ENCODE data around the gene SHISA6. TPM values are rescaled to one million over a fixed set of nuclear protein-coding genes. Genes with fewer than 3 reads are reported as not detected.

The SHISA6 gene
- total RNA-seq, 1 donor from 2014 or later = 0.59 TPM

GRCh38 chr17:11331547-11332513 lies 90.8 kb downstream of the SHISA6 start:
- ATAC-seq = no peak
- DNase-seq = no peak
- intact Hi-C loops (cut with micrococcal nuclease) = no loop called here

- intact Hi-C loops (cut with micrococcal nuclease) = no loop called here
- DNase-seq (no peak), ATAC-seq (no peak)
Observed at GRCh38 chr17:11332706-11333105, 91.7 kb downstream of the SHISA6 start.

DNA sequence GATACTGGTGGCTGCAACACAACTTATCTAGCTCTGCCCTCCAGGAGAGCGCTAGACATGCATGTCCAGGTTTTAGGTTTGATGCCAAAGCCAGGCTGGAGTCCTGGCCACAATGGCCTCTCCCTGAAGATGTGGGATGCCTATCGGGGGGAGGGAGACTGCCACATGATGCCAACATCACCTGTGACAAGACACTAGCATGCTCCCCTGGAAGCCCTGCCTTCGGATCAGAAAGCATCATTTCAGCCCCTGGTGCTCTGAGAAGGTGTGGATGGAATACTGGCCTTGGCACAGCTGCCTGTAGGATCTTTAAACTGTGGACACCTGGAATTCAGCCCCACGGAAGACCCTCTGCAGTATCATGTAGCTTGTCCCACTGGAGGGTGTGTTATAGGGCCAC lies 93.5 kb downstream of the SHISA6 start:
- no peak for ATAC-seq
- DNase-seq = no peak
- intact Hi-C loops (cut with micrococcal nuclease) = no loop called here

- no peak for DNase-seq
- intact Hi-C loops (cut with micrococcal nuclease) = no loop called here
- no peak for ATAC-seq
Observed at GRCh38 chr17:11336290-11336689, 95.3 kb downstream of the SHISA6 start.

DNA sequence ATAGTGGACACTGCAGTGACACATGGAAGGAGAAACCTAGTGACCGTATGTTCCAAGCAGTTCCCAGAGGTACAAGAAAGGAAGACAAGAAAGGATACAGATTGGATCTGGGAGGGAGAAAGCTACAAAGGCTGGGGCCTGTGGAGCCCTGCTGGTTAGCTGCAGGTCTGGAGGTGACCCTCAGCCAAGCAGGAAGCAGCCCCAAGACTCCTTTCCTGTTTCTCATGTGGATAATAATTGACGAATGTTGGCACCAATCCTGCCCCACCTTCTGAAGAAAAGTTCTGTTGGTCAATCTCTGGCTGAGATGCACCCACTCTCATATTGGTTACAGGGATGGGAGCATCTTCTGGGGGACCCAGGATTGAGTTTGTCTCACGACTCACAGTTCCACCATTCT lies 99.8 kb downstream of the SHISA6 start:
- ATAC-seq = no peak
- intact Hi-C loops (cut with micrococcal nuclease) = no loop called here
- no peak for DNase-seq

DNA sequence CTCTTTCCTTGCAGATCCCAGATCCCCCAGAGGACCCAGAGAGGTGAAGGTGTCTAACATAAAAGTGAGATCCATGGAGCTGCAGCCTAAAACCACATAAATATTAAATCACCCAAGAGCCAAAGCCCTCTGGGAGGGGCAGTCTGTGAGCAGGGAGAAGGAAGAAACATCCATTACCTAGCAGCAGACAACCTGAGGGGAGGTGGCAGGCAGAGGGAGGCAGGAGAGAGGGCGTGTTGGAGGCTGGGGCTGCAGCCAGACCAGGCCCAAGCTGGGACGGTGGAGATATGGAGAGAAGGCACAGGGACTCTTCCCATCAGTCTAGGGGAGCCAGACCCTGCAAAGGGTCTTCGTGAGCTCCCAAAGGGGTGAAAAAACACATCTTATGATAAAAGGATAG lies 101.1 kb downstream of the SHISA6 start:
- ATAC-seq (no peak), DNase-seq (no peak)
- intact Hi-C loops (cut with micrococcal nuclease) = no loop called here

DNA sequence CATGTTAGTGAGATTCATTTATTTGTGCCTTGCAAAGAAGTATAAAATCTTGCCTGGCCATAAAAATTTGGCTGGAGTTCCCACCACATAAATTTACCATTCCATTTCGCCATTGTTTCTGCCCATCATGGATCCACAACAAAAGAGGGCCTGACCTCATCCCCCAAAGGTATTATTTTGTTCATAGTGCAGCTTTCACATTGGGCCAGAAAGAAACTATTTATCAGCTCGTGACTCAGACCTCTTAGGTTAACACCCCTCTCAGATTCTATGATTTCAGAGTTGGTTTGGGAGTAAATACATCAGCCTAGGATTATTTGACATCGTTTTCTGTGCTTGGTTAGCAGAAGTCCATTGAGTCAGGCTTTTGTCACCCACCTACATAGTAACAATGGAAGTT lies 108.1 kb downstream of the SHISA6 start:
- intact Hi-C loops (cut with micrococcal nuclease) = no loop called here
- DNase-seq = no peak
- no peak for ATAC-seq

- no peak for ATAC-seq
- intact Hi-C loops (cut with micrococcal nuclease) = no loop called here
Observed at GRCh38 chr17:11351479-11351878, 110.5 kb downstream of the SHISA6 start.

GRCh38 chr17:11353601-11354000 lies 112.6 kb downstream of the SHISA6 start:
- intact Hi-C loops (cut with micrococcal nuclease) = no loop called here
- DNase-seq = no peak

More at GRCh38 chr17:11351479-11351878, 110.5 kb downstream of the SHISA6 start:
- DNase-seq = no peak

DNA sequence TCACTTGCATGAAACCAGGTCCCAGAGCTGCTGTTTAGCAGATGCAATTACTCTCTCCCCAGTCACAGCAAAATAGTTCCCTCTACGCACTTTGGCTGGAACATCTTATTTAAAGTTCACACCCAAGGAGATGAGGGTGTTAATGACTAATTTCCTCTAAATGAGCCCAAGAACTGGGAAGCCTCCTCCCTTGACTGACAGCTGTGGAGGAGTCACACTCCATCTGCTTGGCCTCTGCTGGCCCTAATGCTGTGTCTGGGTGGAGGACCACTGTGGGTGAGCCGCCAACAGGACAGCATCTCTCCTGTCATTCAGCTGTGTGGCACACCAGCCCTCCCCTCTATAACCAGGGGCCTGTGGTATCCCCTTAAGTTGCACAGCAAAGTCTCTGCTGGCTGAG lies 115.4 kb downstream of the SHISA6 start:
- DNase-seq (no peak), ATAC-seq (peak; percentile 47)
- intact Hi-C loops (cut with micrococcal nuclease) = no loop called here

More at GRCh38 chr17:11353601-11354000, 112.6 kb downstream of the SHISA6 start:
- ATAC-seq = no peak

DNA sequence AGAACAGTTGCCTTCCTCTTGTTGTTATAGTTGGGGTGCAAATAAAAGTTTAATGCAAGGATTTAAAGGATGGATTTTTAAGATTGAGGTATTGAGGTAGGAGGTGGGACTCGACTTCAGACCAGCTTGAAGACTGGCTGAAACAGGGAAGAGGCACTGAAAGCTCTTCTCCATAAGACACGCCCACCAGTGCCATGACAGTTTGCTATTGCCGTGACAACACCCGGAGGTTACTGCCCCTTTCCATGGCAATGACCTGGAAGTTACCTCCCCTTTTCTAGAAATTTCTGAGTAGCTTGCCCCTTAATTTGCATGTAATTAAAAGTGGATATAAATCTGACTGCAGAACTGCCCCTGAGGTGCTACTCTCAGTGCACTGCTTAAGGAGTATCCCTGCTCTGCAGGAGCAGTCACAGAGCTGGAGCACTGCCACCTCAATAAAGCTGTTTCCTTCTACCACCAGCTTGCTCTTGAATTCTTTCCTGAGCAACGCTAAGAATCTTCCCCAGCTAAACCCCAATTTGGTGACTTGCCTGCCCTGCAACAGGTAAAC lies 122.6 kb downstream of the SHISA6 start:
- no peak for ATAC-seq
- no peak for DNase-seq
- intact Hi-C loops (cut with micrococcal nuclease) = no loop called here

DNA sequence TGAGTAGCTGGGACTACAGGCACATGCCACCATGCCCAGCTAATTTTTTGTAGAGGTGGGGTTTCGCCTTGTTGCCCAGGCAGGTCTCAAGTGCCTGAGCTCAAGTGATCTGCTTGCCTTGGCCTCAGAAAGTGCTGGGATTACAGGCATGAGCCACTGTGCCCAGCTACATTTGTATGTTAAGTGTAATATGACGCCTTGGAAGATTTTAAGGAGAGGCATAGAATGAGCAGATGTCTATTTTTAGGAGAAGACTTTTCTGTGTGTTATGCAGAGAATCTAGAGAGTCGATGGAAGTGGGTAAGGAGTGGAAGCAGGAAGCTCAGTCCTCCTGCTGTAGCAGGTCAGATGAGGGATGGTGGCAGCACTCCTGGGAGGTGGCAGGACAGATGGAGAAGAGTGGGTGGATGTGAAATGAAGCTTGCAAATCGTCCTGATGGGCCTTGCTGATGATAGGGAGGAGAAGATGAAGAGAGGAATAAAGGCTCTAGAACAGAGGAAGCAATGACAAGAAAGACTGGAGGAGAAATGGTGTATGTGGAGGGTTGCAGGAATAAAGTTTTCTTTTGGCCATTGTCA lies 125.3 kb downstream of the SHISA6 start:
- ATAC-seq = no peak
- intact Hi-C loops (cut with micrococcal nuclease) = no loop called here
- no peak for DNase-seq

GRCh38 chr17:11369575-11369974 lies 128.6 kb downstream of the SHISA6 start:
- ATAC-seq = no peak
- intact Hi-C loops (cut with micrococcal nuclease) = no loop called here

DNA sequence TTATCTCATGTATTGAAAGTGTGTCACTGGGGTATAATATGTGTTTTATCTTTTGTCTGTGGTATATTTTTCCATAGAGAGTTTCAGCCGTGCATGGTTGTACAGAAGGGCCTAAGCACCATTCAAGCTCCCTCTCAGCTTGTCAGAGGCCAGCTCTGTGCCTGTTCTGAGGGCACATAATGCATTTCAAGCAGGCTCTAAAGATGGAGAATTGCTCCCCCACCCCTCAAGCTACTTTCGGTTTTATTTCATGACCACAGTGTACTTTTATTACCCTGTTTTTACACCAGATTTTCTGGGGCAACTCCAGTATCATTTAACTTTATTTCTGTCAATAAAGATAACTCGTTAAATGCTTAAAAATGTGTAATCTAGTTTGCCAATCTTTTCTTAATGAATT lies 131.7 kb downstream of the SHISA6 start:
- DNase-seq (no peak), ATAC-seq (no peak)

More at GRCh38 chr17:11369575-11369974, 128.6 kb downstream of the SHISA6 start:
- DNase-seq = no peak

DNA sequence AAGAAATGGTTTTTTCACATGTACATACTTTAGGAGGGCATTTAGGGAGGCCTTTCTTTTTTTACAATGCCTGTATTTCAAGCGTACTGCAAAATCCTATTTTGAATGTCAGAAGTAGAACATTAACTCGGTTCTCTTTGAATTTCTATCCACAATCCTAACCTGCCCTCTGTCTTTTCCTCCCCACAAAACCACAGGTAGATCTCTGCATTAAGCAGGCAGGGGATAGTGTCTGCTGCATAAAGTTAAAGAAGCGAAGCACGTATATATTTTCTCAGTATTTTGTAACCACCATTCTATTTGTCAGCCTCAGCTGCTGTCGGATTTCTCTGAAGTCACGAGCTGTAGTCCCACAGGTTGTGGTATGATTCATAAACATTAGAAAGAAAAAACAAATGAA lies 137.5 kb downstream of the SHISA6 start:
- intact Hi-C loops (cut with micrococcal nuclease) = no loop called here
- DNase-seq (no peak), ATAC-seq (no peak)

More for the DNA sequence above, 131.7 kb downstream of the SHISA6 start:
- intact Hi-C loops (cut with micrococcal nuclease) = no loop called here

- intact Hi-C loops (cut with micrococcal nuclease) = no loop called here
- no peak for DNase-seq
- no peak for ATAC-seq
Observed at GRCh38 chr17:11380761-11381160, 139.7 kb downstream of the SHISA6 start.

DNA sequence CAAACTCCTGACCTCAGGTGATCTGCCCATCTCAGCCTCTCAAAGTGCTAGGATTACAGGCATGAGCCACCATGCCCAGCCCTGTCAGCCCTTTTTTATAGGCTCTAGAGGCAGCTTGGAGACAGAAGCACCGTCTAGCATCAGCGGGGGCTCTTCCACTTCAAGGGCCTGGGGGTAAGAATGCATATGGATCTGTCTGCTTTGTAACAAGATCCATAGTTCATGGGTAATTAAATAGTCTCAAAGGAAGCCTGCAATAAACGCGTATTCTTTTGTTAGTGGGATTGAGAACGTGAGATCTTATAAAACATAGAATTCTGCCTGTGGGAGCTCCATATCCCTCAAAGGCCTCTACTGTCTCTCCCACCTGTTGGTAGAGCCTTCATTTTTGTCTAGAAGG lies 142.1 kb downstream of the SHISA6 start:
- ATAC-seq = no peak
- DNase-seq = no peak
- intact Hi-C loops (cut with micrococcal nuclease) = no loop called here

- intact Hi-C loops (cut with micrococcal nuclease) = no loop called here
- DNase-seq (no peak), ATAC-seq (no peak)
Observed at GRCh38 chr17:11384131-11384530, 143.1 kb downstream of the SHISA6 start.

DNA sequence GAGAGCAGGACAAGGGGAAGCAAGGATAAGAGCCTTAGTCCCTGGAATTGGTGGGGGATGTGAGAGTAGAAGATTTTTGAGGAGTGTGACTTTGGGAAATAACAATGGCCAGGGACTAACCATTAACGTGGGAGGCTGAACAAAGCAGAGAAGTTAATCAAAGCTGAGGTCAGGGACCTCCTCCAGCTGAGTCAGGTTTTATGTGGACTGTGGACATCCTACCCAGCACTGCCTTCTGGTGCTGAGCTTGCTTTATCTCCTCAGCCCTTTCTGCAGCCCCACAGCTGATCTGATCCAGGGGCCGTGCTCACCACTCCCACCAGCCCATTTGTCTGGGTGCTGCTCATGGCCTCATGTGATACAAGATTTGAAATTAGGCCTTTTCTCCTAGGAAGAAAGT lies 146.6 kb downstream of the SHISA6 start:
- intact Hi-C loops (cut with micrococcal nuclease) = no loop called here
- ATAC-seq = no peak

GRCh38 chr17:11388054-11388453 lies 147.0 kb downstream of the SHISA6 start:
- no peak for DNase-seq
- intact Hi-C loops (cut with micrococcal nuclease) = no loop called here
- no peak for ATAC-seq

More for the DNA sequence above, 146.6 kb downstream of the SHISA6 start:
- no peak for DNase-seq

All from left ventricle myocardium superior (tissue), 1 donor.